Ishikawa (cell line): ENCODE data around the gene POU3F2.

ENCODE experiments used
- CEBPB ChIP-seq: IDR thresholded peaks from 2 replicates; pipeline ENCODE4 v1.6.1; 2012
- CREB1 ChIP-seq: IDR thresholded peaks from 2 replicates; pipeline ENCODE4 v1.6.1; 2012; ENCODE audit warnings: low read depth
- EGR1 ChIP-seq: IDR thresholded peaks from 2 replicates; pipeline ENCODE4 v1.6.1; 2012
- EP300 ChIP-seq: IDR thresholded peaks from 2 replicates; pipeline ENCODE4 v1.6.1; 2012; ENCODE audit warnings: borderline replicate concordance
- FOXM1 ChIP-seq: IDR thresholded peaks from 2 replicates; pipeline ENCODE4 v1.6.1; 2012; ENCODE audit warnings: low read depth, borderline replicate concordance
- NFIC ChIP-seq: IDR thresholded peaks from 2 replicates; pipeline ENCODE4 v1.6.1; 2012
- RAD21 ChIP-seq: IDR thresholded peaks from 2 replicates; pipeline ENCODE4 v1.6.1; 2012; ENCODE audit warnings: low read depth
- TAF1 ChIP-seq: IDR thresholded peaks from 2 replicates; pipeline ENCODE4 v1.6.1; 2012; ENCODE audit warnings: low read depth, mild to moderate bottlenecking
- TCF12 ChIP-seq: IDR thresholded peaks from 2 replicates; pipeline ENCODE4 v1.6.1; 2012; ENCODE audit warnings: low read depth
- TEAD4 ChIP-seq: IDR thresholded peaks from 2 replicates; pipeline ENCODE4 v1.6.1; 2012
- YY1 ChIP-seq: IDR thresholded peaks from 2 replicates; pipeline ENCODE4 v1.6.1; 2012; ENCODE audit warnings: low read depth
- ZBTB7A ChIP-seq: IDR thresholded peaks from 2 replicates; pipeline ENCODE4 v1.6.1; 2012; ENCODE audit warnings: low read depth
- TF ChIP-seq, protein P1 (sequence below): IDR thresholded peaks from 2 replicates; pipeline ENCODE4 v1.6.1; 2012
- TF ChIP-seq, protein P2 (sequence below): IDR thresholded peaks from 2 replicates; pipeline ENCODE4 v1.6.1; 2012
- TF ChIP-seq, protein P3 (sequence below): IDR thresholded peaks from 2 replicates; pipeline ENCODE4 v1.6.1; 2012; ENCODE audit warnings: low read depth, mild to moderate bottlenecking

Gene POU3F2

DNA sequence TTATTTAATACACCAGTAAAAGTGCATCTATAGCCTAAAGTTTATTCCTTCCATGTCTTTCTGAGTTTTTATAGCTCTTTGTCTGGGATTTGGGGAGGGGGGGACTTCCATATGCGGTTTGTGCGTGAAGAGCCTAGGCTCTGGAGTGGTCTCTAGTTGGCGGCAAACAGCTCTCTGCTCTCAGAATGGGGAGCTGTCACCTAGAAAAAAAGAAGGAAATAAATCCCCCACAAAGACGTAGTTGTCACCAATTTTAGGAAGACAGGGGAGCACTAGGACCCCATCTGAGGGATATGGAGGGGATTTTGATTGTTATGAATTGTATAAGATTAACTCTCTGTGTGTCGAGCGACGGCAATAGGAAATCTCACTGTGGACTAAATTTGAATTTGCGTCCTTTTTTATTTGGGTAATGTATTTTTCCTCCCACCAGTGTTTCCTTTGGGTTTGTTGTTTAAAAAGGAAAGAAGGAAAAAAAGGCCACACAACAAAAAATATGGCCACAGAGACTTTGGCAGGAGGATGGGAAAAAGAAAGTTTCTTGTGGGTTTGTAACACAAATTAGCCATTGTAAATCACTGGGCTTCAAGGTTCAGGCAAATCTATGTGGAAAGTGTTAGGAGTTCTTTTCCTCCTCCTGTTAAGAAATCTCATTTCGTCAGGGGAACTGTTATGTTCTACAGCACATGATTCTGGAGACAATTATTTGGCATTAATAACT is 7.4 kb downstream of the POU3F2 start:
- no peak for TF ChIP-seq EP300

DNA sequence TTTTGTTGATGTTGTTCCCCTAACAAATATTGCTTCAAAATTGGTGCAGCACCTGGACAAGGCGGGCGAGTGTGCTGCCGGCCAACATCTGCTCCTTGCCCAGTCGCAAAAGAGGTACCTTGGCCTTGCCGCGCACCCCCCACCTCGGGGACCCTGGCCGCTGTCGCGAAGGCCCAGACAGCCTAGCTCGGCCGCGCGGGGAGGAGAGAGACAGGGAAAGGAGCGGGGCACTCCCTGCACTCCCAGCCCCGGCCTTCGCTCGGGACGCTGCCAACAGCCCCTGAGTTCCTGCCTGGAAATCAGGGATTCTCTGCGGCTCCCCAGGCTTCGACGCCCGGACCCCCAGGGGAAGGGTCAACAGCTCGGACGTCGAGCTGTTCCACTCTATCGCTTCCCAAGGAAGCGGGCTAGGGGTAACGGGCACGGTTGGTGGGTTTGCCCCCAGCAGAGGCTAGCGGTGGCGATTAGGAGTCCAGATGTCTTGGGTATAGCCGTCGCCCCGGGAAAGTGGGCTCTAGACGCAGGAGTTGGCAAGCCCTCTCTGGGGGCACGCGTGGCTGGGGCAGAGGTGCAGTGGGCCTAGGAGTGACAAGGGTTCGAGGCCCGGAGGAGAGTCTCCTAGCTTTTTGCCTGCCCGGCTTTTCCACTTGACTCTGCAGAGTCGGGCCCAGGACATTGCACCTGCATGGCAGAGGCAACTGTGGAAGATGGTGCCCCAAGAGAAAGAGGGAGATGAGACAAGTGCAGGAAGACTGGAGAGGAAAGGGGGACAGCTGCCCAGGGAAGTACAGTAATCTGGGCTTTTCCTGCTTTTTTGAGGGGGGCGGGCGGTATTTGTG is 8.2 kb downstream of the POU3F2 start:
- TF ChIP-seq CREB1, result no peak
- no peak for TF ChIP-seq CEBPB
- TF ChIP-seq FOXM1, result no peak
- TF ChIP-seq YY1, result no peak
- TF ChIP-seq TEAD4, result no peak
- no peak for TF ChIP-seq ZBTB7A
- no peak for TF ChIP-seq TCF12
- TF ChIP-seq EP300, result no peak
- TF ChIP-seq, protein P1, sequence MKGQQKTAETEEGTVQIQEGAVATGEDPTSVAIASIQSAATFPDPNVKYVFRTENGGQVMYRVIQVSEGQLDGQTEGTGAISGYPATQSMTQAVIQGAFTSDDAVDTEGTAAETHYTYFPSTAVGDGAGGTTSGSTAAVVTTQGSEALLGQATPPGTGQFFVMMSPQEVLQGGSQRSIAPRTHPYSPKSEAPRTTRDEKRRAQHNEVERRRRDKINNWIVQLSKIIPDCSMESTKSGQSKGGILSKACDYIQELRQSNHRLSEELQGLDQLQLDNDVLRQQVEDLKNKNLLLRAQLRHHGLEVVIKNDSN, result no peak
- no peak for TF ChIP-seq TAF1
- TF ChIP-seq RAD21, result no peak
- TF ChIP-seq, protein P2, sequence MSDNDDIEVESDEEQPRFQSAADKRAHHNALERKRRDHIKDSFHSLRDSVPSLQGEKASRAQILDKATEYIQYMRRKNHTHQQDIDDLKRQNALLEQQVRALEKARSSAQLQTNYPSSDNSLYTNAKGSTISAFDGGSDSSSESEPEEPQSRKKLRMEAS, result no peak
- no peak for TF ChIP-seq NFIC
- TF ChIP-seq, protein P3, sequence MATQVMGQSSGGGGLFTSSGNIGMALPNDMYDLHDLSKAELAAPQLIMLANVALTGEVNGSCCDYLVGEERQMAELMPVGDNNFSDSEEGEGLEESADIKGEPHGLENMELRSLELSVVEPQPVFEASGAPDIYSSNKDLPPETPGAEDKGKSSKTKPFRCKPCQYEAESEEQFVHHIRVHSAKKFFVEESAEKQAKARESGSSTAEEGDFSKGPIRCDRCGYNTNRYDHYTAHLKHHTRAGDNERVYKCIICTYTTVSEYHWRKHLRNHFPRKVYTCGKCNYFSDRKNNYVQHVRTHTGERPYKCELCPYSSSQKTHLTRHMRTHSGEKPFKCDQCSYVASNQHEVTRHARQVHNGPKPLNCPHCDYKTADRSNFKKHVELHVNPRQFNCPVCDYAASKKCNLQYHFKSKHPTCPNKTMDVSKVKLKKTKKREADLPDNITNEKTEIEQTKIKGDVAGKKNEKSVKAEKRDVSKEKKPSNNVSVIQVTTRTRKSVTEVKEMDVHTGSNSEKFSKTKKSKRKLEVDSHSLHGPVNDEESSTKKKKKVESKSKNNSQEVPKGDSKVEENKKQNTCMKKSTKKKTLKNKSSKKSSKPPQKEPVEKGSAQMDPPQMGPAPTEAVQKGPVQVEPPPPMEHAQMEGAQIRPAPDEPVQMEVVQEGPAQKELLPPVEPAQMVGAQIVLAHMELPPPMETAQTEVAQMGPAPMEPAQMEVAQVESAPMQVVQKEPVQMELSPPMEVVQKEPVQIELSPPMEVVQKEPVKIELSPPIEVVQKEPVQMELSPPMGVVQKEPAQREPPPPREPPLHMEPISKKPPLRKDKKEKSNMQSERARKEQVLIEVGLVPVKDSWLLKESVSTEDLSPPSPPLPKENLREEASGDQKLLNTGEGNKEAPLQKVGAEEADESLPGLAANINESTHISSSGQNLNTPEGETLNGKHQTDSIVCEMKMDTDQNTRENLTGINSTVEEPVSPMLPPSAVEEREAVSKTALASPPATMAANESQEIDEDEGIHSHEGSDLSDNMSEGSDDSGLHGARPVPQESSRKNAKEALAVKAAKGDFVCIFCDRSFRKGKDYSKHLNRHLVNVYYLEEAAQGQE, result no peak

DNA sequence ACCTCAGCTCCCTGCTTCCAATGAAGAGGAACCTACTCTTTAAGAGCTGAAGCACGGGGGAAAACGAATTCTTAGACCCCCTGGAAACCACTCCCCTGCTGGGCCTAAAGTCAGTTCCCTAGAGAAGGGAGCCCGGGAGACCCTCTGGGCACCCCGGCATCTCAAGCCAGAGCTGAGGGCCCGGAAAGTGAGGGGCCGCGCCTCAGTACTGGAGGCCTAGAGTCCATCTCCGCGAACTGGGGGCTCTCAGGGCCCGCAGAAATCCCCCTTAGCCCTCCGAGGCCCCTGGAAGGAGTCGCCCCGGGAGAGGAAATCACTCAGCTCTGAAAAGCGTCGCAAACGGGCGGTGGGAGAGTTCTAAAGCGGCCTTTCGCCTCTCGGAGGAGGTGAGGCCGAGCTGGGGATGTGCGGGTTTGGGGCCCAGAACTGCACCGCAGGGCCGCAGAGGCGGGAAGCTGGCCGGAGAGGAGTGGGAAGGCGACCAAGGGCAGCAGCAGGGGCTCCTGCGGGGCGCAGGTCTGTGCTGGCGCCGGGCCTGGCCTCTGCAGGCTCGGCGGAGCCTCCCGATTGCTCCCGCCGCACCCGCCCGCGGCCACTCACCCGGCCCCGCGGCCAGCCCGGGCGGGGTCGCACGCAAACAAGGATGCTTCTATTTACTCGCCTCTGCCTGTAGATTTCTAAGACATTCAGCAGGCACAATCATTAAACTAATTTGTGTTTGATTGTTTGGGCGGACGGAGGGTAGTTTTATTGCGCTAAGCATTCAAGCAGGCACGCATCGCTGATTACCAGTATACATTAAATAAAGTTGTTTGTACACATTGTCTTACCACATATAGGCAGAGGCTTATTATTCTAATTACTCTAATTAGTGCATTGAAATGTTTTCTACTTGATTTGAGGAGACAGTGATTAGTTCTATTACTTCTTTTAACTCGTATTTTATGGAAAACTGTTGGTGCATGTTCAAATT is 9.2 kb downstream of the POU3F2 start:
- no peak for TF ChIP-seq RAD21
- no peak for TF ChIP-seq CEBPB
- TF ChIP-seq FOXM1, result no peak
- TF ChIP-seq YY1, result no peak
- no peak for TF ChIP-seq TAF1
- TF ChIP-seq EP300, result no peak
- TF ChIP-seq EGR1, result no peak
- TF ChIP-seq NFIC, result no peak
- TF ChIP-seq, protein P1, result no peak
- no peak for TF ChIP-seq TCF12
- TF ChIP-seq, protein P3, result no peak
- TF ChIP-seq CREB1, result no peak
- no peak for TF ChIP-seq TEAD4
- no peak for TF ChIP-seq ZBTB7A
- TF ChIP-seq, protein P2, result no peak

DNA sequence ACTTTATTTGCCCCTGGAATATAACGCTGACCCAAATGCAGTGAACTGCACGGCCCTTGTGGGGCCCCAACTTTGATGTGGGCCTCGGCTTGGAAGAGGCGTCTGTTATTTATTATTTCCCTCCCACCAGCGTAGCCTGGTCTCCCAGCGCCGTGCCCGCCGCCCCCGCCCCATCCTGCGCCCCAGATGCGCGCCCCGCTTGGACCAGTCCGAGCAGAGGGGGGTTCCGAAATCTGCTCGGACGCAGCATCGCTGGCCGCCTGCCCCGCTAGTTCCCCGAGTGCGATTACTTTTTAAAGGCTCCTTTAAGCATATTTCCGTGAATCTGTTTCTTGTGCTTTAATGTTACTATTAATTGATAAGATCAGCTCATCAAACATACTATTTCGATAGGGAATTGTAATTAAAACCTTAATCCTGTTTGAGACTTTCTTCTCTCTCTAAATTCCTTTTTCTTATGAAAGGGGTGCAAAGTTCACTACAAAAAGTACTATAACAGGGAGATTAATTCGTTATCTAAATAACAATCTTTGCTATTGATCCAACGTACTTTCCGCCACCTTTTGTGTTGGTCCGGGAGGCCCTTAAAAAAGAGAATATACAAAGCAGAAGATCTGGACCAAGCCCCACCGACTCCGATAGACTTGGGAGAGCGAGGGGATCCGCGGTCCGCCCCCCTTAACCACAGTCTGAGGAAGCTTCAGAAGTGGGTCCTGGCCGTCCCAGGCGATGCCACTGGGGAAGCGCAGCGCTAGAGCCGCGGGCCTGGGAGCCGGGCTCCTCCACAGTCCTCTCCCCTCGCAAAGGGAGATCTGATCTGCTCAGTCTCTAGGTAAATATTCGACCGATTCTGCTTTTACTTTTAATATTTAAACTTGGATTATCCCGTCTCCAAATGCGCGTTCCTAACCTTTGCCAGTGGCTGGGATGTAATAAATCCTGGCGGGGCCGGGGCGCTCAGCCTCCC is 10.2 kb downstream of the POU3F2 start:
- no peak for TF ChIP-seq EGR1
- no peak for TF ChIP-seq ZBTB7A
- TF ChIP-seq CEBPB, result no peak
- no peak for TF ChIP-seq FOXM1
